Esophagus (tissue), 2 donors: ENCODE data around the gene TMEM178B. TPM values are rescaled to one million over a fixed set of nuclear protein-coding genes. Genes with fewer than 3 reads are reported as not detected.
"Not testable (repeated sequence)": the region's sequence is repeated elsewhere in the genome, so short reads cannot be mapped to it uniquely, and the experiment has no call there.

Experiments
- H3K27ac ChIP-seq, 2 donors: one replicate each; pipeline ENCODE4 v1.5.1; 2013; ENCODE audit warnings: low read depth in 2 of 2, mild to moderate bottlenecking in 2 of 2, inconsistent platforms in 1 of 2, low read length in 1 of 2, moderate library complexity in 1 of 2
- H3K27me3 ChIP-seq, 2 donors: one replicate each; pipeline ENCODE4 v1.6.1; 2013; ENCODE audit warnings: low read length in 2 of 2, control low read depth in 1 of 2, mild to moderate bottlenecking in 1 of 2; ENCODE audit not compliant: insufficient read depth in 2 of 2, control insufficient read depth in 1 of 2
- H3K36me3 ChIP-seq, 2 donors: one replicate each; pipeline ENCODE4 v1.6.1; 2013; ENCODE audit warnings: low read length in 1 of 2; ENCODE audit not compliant: control insufficient read depth in 2 of 2, insufficient read depth in 2 of 2
- H3K4me1 ChIP-seq, 2 donors: one replicate each; pipeline ENCODE4 v1.6.1; 2013; ENCODE audit warnings: low read length in 1 of 2; ENCODE audit not compliant: control insufficient read depth in 2 of 2, insufficient read depth in 2 of 2
- H3K4me3 ChIP-seq, 2 donors: one replicate each; pipeline ENCODE4 v1.5.1; 2013; ENCODE audit warnings: low read length in 2 of 2, mild to moderate bottlenecking in 2 of 2, low read depth in 1 of 2, moderate library complexity in 1 of 2
- H3K9me3 ChIP-seq, 2 donors: one replicate each; pipeline ENCODE4 v1.6.1; 2013; ENCODE audit warnings: mild to moderate bottlenecking in 2 of 2, low read depth in 1 of 2, low read length in 1 of 2, moderate library complexity in 1 of 2; ENCODE audit not compliant: control insufficient read depth in 2 of 2, insufficient read depth in 1 of 2
- WGBS, 2 donors: extraction: QIAGEN DNeasy Blood & Tissue Kit; methylation state at CpG; one replicate each; pipeline ENCODE4 v1.1.7; 2013; 5-methylcytosine and 5-hydroxymethylcytosine counted together
- polyA plus RNA-seq, 2 donors: library from polyadenylated mRNA; stranded (reverse); fragments of 200-250 nt; gene quantifications; one replicate each; pipeline ENCODE4 v1.2.3, GENCODE V29; 2013
- donor health status: healthy with polysubstance abuse.
- donor health status: Bipolar disorder and iron deficiency.

Gene TMEM178B
- under 1 TPM; 0.21 to 0.26 TPM for polyA plus RNA-seq

- H3K9me3 ChIP-seq, result no peaks in the 10 kb centered on the region
- no peaks in the 10 kb centered on the region for H3K36me3 ChIP-seq
- H3K27ac ChIP-seq, result no peak within 1 kb of the TSS
- peaks cover 11 to 13% of the 10 kb centered on the region in 2 donors for H3K4me1 ChIP-seq
- 1% methylated on average over 42 to 47 of the region's 47 CpGs for WGBS, 2 donors
- H3K27me3 ChIP-seq, result no peaks in the 10 kb centered on the region
- H3K4me3 ChIP-seq, result peak within 1 kb of the TSS; percentile 47 to 52
Observed at GRCh38 chr7:141073641-141074161, at the start of gene TMEM178B. Gene TMEM178B (plus strand): TSS chr7:141074064.

GRCh38 chr7:141024668-141025067 lies 49.2 kb upstream of the TMEM178B start:
- Histone ChIP-seq H3K4me3 (no peak overlapping the region), H3K36me3 (no peaks in the 10 kb centered on the region), H3K27me3 (peaks cover 0 to 3% of the 10 kb centered on the region in 2 donors), H3K9me3 (peaks cover 2% of the 10 kb centered on the region in 2 donors), H3K27ac (no peak overlapping the region), H3K4me1 (no peaks in the 10 kb centered on the region)
- 84% methylated on average over 1 of the region's 1 CpG for WGBS, 2 donors

- Histone ChIP-seq H3K27ac (no peak overlapping the region), H3K9me3 (peaks cover 2% of the 10 kb centered on the region in 2 donors), H3K36me3 (no peaks in the 10 kb centered on the region), H3K4me1 (no peaks in the 10 kb centered on the region), H3K4me3 (no peak overlapping the region), H3K27me3 (peaks cover 0 to 3% of the 10 kb centered on the region in 2 donors)
- WGBS, 2 donors, result 57 to 59% methylated on average over 3 of the region's 3 CpGs
Observed at GRCh38 chr7:141027043-141027442, 46.8 kb upstream of the TMEM178B start.

GRCh38 chr7:141028767-141029166 lies 45.1 kb upstream of the TMEM178B start:
- WGBS, 2 donors, result 76 to 78% methylated on average over 3 of the region's 3 CpGs

GRCh38 chr7:141032539-141033323 lies 41.1 kb upstream of the TMEM178B start:
- not testable (repeated sequence) for H3K4me1 ChIP-seq, H3K27me3 ChIP-seq, H3K4me3 ChIP-seq, H3K36me3 ChIP-seq, H3K9me3 ChIP-seq, H3K27ac ChIP-seq
- 70 to 88% methylated on average over 24 to 30 of the region's 33 CpGs for WGBS, 2 donors

More at GRCh38 chr7:141028767-141029166, 45.1 kb upstream of the TMEM178B start:
- peaks cover 2% of the 10 kb centered on the region in 2 donors for H3K9me3 ChIP-seq
- H3K4me3 ChIP-seq, result no peak overlapping the region
- H3K4me1 ChIP-seq, result no peaks in the 10 kb centered on the region
- H3K27me3 ChIP-seq, result peaks cover 0 to 3% of the 10 kb centered on the region in 2 donors
- H3K36me3 ChIP-seq, result no peaks in the 10 kb centered on the region
- no peak overlapping the region for H3K27ac ChIP-seq

GRCh38 chr7:141038100-141038499 lies 35.8 kb upstream of the TMEM178B start:
- H3K9me3 ChIP-seq, H3K27me3 ChIP-seq, H3K4me3 ChIP-seq, H3K36me3 ChIP-seq, H3K4me1 ChIP-seq, H3K27ac ChIP-seq: not testable (repeated sequence)
- 87 to 93% methylated on average over 3 of the region's 3 CpGs for WGBS, 2 donors

- no peaks in the 10 kb centered on the region for H3K36me3 ChIP-seq
- no peaks in the 10 kb centered on the region for H3K27me3 ChIP-seq
- H3K4me3 ChIP-seq, result no peak overlapping the region
- H3K27ac ChIP-seq, result no peak overlapping the region
- 66 to 78% methylated on average over 3 of the region's 3 CpGs for WGBS, 2 donors
- no peaks in the 10 kb centered on the region for H3K9me3 ChIP-seq
- no peaks in the 10 kb centered on the region for H3K4me1 ChIP-seq
Observed at GRCh38 chr7:141039376-141039775, 34.5 kb upstream of the TMEM178B start.

GRCh38 chr7:141042222-141043193 lies 31.4 kb upstream of the TMEM178B start:
- Histone ChIP-seq H3K27ac (no peak overlapping the region), H3K9me3 (no peaks in the 10 kb centered on the region), H3K36me3 (no peaks in the 10 kb centered on the region), H3K4me1 (no peaks in the 10 kb centered on the region), H3K27me3 (no peaks in the 10 kb centered on the region), H3K4me3 (no peak overlapping the region)
- 81 to 86% methylated on average over 14 of the region's 14 CpGs for WGBS, 2 donors

- 82 to 85% methylated on average over 4 of the region's 4 CpGs for WGBS, 2 donors
- H3K9me3 ChIP-seq, result no peaks in the 10 kb centered on the region
- H3K27me3 ChIP-seq, result no peaks in the 10 kb centered on the region
- no peaks in the 10 kb centered on the region for H3K4me1 ChIP-seq
- no peak overlapping the region for H3K27ac ChIP-seq
- H3K36me3 ChIP-seq, result no peaks in the 10 kb centered on the region
- no peak overlapping the region for H3K4me3 ChIP-seq
Observed at GRCh38 chr7:141043616-141044015, 30.2 kb upstream of the TMEM178B start.
